ENCODE results near the gene FREY1. TPM values are rescaled to one million over a fixed set of nuclear protein-coding genes. Genes with fewer than 3 reads are reported as not detected.

FREY1 gene
- total and polyA plus RNA-seq, 9 of the 15 experiments (the other 6 are each of a cell fraction or from before 2014, with no cell fraction given): 0.25 to 1.5 (median 1.1) TPM; not detected in 5

- Histone ChIP-seq H3K27me3 (ENCODE audit: control insufficient read depth in 2 of 2, insufficient read depth in 2 of 2, low read length in 2 of 2) (no peaks in the 10 kb centered on the region), H4K20me1 (replicated peaks; ENCODE audit: control insufficient read depth, insufficient read depth, low read length) (no peaks in the 10 kb centered on the region), H3K4me1 (replicated peaks in 1 of 2; ENCODE audit: control insufficient read depth in 2 of 2, insufficient read depth in 2 of 2, low read length in 2 of 2) (peaks cover 6 to 45% of the 10 kb centered on the region in 2 experiments; a peak in 4 of 5 replicates), H3K9me1 (ENCODE audit: control insufficient read depth, insufficient read depth, low read length) (no peaks in the 10 kb centered on the region), H3K9ac (ENCODE audit: insufficient read depth in 1 of 2, low read depth in 2 of 2, low read length in 2 of 2) (peak overlapping the region; percentile 79 to 93), H3K36me3 (ENCODE audit: control insufficient read depth, insufficient read depth, low read length) (peaks cover 35% of the 10 kb centered on the region; the same call in 2 of the 3 replicates), H2AFZ (ENCODE audit: low read depth, low read length) (peak overlapping the region; percentile 89; the same call in 1 of the 2 replicates), H3K4me2 (ENCODE audit: insufficient read depth, low read length) (peak overlapping the region; percentile 94), H3K79me2 (ENCODE audit: control insufficient read depth, insufficient read depth, low read length) (peaks cover 14% of the 10 kb centered on the region), H3K9me3 (replicated peaks; ENCODE audit: control insufficient read depth, insufficient read depth, low read depth, low read length) (no peaks in the 10 kb centered on the region), H3K4me3 (peak overlapping the region; percentile 72), H3K27ac (ENCODE audit: extremely low read depth, low read depth, low read length) (peak overlapping the region; percentile 88)
- BruUV-seq (replicated peaks): no TSS peak
- in situ Hi-C loops (cut with MboI): no loop called here
- peak in 1 of 4 experiments; percentile 37 for DNase-seq (ENCODE audit: extremely low read depth in 1 of 4, low spot score in 3 of 4)
- CTCF ChIA-PET (ENCODE audit: low intra/inter-chr PET ratio): no interaction called here
- 1% methylated on average over 16 of the region's 16 CpGs for whole genome bisulfite sequencing (ENCODE audit: insufficient coverage, low coverage, missing lambda C conversion rate)
- FAIRE-seq: no peak
- ATAC-seq: no peak
- intact Hi-C loops (cut with micrococcal nuclease): no loop called here
- POLR2A ChIA-PET: interaction anchor here (0.7 to 0.9 kb wide), 3 partner anchors 16 to 264 kb away, joined by 3 read pairs; no protein-coding TSS in a partner anchor
- TF ChIP-seq MIER1 (IDR thresholded peaks at IDR 0.05; ENCODE audit: low read depth) (no peak), ZBED1 (IDR thresholded peaks at IDR 0.05) (no peak), ASH1L (IDR thresholded peaks at IDR 0.05; ENCODE audit: borderline replicate concordance, low read depth, partially characterized antibody) (no peak), ZFPM2 (CRISPR knock-in tag; IDR thresholded peaks at IDR 0.05) (no peak), SOX6 (IDR thresholded peaks at IDR 0.05) (no peak), HMGN3 (IDR thresholded peaks at IDR 0.05; ENCODE audit: borderline replicate concordance, extremely low read depth, insufficient read length, low read depth, low read length) (peak; percentile 3), IRF1 (CRISPR knock-in tag; IDR thresholded peaks at IDR 0.05; ENCODE audit: borderline replicate concordance) (no peak), COPS2 (conservative IDR thresholded peaks at IDR 0.05) (no peak), ETS1 (conservative IDR thresholded peaks at IDR 0.05; ENCODE audit: control insufficient read depth, low read depth, low read length) (0 out of 2 replicates have a peak, but pooled peaks have one; percentile 7), RBM14 (IDR thresholded peaks at IDR 0.05; ENCODE audit: borderline replicate concordance, insufficient read depth, low read depth, low read length) (no peak), ADNP (tag; IDR thresholded peaks at IDR 0.05) (no peak), ZEB2 (IDR thresholded peaks at IDR 0.05) (no peak), ZNF449 (CRISPR knock-in tag; IDR thresholded peaks at IDR 0.05) (no peak), SIN3A (IDR thresholded peaks at IDR 0.05; ENCODE audit: borderline replicate concordance in 2 of 2, control insufficient read depth in 1 of 2, low read depth in 2 of 2, low read length in 2 of 2) (0 out of 4 replicates have a peak, but pooled peaks of 1 of the 2 experiments have one; percentile 15), ELK3 (CRISPR knock-in tag; IDR thresholded peaks at IDR 0.05) (no peak), SIRT6 (IDR thresholded peaks at IDR 0.05; ENCODE audit: low read depth, low read length) (no peak), MTA3 (IDR thresholded peaks at IDR 0.05; ENCODE audit: borderline replicate concordance) (no peak), ZNF133 (CRISPR knock-in tag; IDR thresholded peaks at IDR 0.05) (no peak), MTF1 (CRISPR knock-in tag; IDR thresholded peaks at IDR 0.05; ENCODE audit: borderline replicate concordance) (no peak), FOSL1 (tag; conservative IDR thresholded peaks at IDR 0.05) (no peak)
These were observed 10.2 kb upstream of the FREY1 start for GRCh38 chr11:45917286-45917622.

All from K562 (cell line).